Endothelial cell (in vitro differentiated cells): ENCODE results near the gene FAM131C. TPM values are rescaled to one million over a fixed set of nuclear protein-coding genes. Genes with fewer than 3 reads are reported as not detected.
"Not testable (repeated sequence)": the region's sequence is repeated elsewhere in the genome, so short reads cannot be mapped to it uniquely, and the experiment has no call there.

Experiments
- DNase-seq: peaks from one replicate; pipeline ENCODE4 v3.0.0; 2021; ENCODE audit warnings: low spot score
- H3K27ac Mint-ChIP-seq: one replicate; pipeline ENCODE4 v1.8.0; 2021; ENCODE audit warnings: mixed read lengths, inconsistent platforms; ENCODE audit not compliant: unreplicated experiment
- H3K27me3 Mint-ChIP-seq: one replicate; pipeline ENCODE4 v1.8.0; 2021; ENCODE audit warnings: mild to moderate bottlenecking, moderate library complexity, mixed read lengths, inconsistent platforms; ENCODE audit not compliant: unreplicated experiment
- H3K36me3 Mint-ChIP-seq: one replicate; pipeline ENCODE4 v1.8.0; 2021; ENCODE audit warnings: mild to moderate bottlenecking, low read depth, mixed read lengths, inconsistent platforms; ENCODE audit not compliant: unreplicated experiment
- H3K4me1 Mint-ChIP-seq: one replicate; pipeline ENCODE4 v1.8.0; 2021; ENCODE audit warnings: mild to moderate bottlenecking, mixed read lengths, inconsistent platforms; ENCODE audit not compliant: unreplicated experiment
- H3K4me3 Mint-ChIP-seq: one replicate; pipeline ENCODE4 v1.8.0; 2021; ENCODE audit warnings: mild to moderate bottlenecking, mixed read lengths, inconsistent platforms; ENCODE audit not compliant: unreplicated experiment
- H3K9me3 Mint-ChIP-seq: one replicate; pipeline ENCODE4 v1.8.0; 2021; ENCODE audit warnings: mixed read lengths, inconsistent platforms; ENCODE audit not compliant: unreplicated experiment
- total RNA-seq: library from RNA; stranded (reverse); fragmentation: NEBNext Ultra II Directional; extraction: Animal tissue kit (Norgen Biotek cat#: 25700); gene quantifications from one replicate; pipeline ENCODE4 v1.2.1, GENCODE V29; 2021; ENCODE audit not compliant: unreplicated experiment
- TF ChIP-seq, protein P1 (sequence below): fragments of 200-600 bp; sonication (generic); IDR thresholded peaks from one replicate; pipeline ENCODE4 v1.5.0; 2021; ENCODE audit warnings: antibody characterized with exemption; ENCODE audit not compliant: unreplicated experiment

FAM131C gene
- total RNA-seq, 1 donor from 2014 or later = 0.56 TPM

DNA sequence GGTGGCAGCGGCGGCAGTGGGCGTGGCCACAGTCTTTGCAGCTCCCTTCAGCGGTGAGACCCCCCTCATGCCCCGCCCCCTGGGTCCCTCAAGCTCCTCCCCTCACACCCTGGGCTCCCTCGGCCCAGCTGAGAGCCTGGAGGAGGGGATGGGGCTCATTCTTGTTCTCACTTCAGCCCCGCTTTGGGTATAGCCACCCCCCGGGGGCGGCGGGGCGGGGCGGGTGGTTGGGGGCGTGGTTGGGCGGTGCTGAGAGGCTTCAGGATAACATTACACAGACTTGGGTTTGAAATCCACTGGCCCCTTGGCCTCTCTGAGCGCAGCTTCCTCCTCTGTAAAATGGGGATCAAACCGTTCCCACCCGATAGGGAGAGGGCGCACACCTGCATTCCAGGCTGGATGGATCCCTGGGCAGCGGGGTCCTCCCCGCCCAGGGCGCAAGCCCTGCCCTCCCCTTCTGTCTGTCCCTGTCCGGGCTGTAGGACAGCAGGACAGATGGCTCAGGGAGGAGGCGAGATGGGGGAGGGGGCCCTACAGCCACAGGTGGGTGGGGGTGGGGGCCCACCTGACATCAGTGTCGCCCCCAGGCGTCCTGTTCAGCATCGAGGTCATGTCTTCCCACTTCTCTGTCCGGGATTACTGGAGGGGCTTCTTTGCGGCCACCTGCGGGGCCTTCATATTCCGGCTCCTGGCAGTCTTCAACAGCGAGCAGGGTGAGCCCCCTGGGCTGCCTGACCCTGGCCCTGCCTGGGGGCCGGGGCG is 46.5 kb downstream of the FAM131C start:
- H3K27ac Mint-ChIP-seq = no peak overlapping the region
- no peaks in the 10 kb centered on the region for H3K36me3 Mint-ChIP-seq
- H3K4me1 Mint-ChIP-seq = no peaks in the 10 kb centered on the region
- DNase-seq = peak; percentile 55
- TF ChIP-seq, protein P1, sequence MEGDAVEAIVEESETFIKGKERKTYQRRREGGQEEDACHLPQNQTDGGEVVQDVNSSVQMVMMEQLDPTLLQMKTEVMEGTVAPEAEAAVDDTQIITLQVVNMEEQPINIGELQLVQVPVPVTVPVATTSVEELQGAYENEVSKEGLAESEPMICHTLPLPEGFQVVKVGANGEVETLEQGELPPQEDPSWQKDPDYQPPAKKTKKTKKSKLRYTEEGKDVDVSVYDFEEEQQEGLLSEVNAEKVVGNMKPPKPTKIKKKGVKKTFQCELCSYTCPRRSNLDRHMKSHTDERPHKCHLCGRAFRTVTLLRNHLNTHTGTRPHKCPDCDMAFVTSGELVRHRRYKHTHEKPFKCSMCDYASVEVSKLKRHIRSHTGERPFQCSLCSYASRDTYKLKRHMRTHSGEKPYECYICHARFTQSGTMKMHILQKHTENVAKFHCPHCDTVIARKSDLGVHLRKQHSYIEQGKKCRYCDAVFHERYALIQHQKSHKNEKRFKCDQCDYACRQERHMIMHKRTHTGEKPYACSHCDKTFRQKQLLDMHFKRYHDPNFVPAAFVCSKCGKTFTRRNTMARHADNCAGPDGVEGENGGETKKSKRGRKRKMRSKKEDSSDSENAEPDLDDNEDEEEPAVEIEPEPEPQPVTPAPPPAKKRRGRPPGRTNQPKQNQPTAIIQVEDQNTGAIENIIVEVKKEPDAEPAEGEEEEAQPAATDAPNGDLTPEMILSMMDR = no peak
- peaks cover 14% of the 10 kb centered on the region for H3K27me3 Mint-ChIP-seq
- H3K9me3 Mint-ChIP-seq = no peaks in the 10 kb centered on the region
- H3K4me3 Mint-ChIP-seq = no peak overlapping the region

DNA sequence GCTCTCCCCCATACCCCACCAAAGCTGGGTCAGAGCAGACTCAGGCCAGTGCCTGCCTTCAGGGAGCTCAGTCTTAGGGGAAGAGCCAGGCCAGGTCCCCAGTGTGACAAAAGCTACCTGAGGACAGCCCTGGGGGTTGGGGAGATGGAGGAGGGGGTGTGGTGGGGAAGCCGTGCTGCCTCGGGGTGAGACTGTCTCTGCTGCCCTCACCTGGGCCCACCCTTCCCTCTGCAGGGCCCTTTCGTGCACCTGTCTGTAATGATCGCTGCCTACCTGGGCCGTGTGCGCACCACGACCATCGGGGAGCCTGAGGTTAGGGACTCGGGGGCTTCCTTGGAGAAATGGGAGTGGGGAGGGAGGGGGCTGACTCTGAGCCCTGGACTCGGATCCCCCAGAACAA is 47.1 kb downstream of the FAM131C start:
- H3K4me3 Mint-ChIP-seq, H3K36me3 Mint-ChIP-seq, DNase-seq, H3K4me1 Mint-ChIP-seq, H3K27ac Mint-ChIP-seq, H3K9me3 Mint-ChIP-seq: not testable (repeated sequence)
- peaks cover 14% of the 10 kb centered on the region for H3K27me3 Mint-ChIP-seq

DNA sequence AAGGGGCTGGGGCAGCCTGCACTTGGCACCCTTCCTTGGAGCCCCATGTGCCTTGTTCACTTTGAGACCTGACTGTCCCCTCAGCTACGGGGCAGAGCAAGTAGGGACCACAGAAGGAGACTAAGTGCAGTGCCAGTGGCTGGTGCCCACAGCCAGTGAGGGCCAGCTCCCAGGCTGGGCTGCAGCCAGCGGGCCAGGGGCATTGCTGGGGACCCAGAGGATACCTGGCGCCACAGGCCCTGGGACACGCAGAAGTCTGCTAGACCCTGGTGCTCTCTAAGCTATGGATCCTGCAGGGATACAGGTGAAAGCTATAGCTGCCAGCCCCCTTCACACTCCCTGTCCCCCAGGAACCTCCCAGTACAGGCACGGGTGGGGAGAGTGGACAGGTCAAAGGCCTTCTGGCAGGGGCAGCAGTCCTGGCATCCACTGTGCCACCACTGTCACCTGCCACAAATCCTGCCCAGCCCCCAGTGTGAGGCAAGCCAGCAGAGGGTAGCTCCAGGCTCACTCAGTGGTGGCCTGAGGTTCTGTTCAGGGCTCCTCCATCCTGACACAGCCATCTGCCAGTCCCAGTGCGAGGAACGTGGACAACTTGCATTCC is 50.3 kb downstream of the FAM131C start:
- no peak for DNase-seq
- Mint-ChIP-seq H3K27ac (no peak overlapping the region), H3K9me3 (no peaks in the 10 kb centered on the region), H3K4me1 (no peaks in the 10 kb centered on the region), H3K27me3 (peaks cover 16% of the 10 kb centered on the region), H3K36me3 (no peaks in the 10 kb centered on the region), H3K4me3 (no peak overlapping the region)
- TF ChIP-seq, protein P1 = no peak

DNA sequence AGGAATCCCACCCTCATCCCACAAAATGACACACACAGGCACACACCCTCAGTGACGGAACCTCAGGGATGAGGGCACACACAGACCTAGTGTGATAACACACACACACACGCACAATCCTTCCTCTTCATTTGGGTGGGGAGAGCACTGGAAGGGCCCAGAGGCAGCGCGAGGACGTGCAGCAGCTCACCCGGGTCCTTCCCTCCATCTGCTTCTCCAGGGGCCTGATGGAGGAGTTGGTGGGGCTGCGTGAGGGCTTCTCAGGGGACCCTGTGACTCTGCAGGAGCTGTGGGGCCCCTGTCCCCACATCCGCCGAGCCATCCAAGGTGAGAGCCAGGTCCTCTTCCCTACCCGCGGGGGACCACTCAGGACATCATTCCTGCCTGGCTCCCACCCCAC is 51.1 kb downstream of the FAM131C start:
- Mint-ChIP-seq H3K4me1 (no peaks in the 10 kb centered on the region), H3K27me3 (peaks cover 16% of the 10 kb centered on the region), H3K4me3 (no peak overlapping the region), H3K36me3 (no peaks in the 10 kb centered on the region), H3K9me3 (no peaks in the 10 kb centered on the region), H3K27ac (no peak overlapping the region)
- TF ChIP-seq, protein P1 = no peak
- no peak for DNase-seq

DNA sequence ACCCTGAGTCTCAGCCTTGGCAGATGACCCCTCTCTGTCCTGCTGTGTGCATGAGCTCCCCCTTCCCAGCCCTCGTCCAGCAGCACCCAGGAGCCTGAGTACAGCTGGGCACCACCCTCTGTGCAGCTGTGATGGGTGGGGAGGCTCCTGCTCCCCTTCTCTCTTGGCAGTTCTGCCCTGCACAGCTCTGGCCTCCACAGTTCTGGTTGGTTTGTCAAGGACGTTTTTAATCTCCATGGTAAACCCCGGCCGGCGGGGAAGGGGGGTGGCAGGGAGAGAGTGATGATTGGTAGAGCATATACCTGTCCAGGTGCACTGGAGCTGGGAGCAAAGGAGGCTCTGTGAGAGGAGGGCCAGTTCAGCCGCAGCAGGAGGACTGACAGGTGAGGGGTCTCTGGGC is 51.8 kb downstream of the FAM131C start, which contains the start of gene CLCNKA:
CLCNKA (plus strand) TSS at position 356 of the 400 bp plus-strand sequence. CDS start 584 bp downstream, outside the sequence.
- DNase-seq = no peak
- no peaks in the 10 kb centered on the region for H3K4me1 Mint-ChIP-seq
- no peaks in the 10 kb centered on the region for H3K36me3 Mint-ChIP-seq
- no peak within 1 kb of the TSS for H3K4me3 Mint-ChIP-seq
- TF ChIP-seq, protein P1 = no peak
- no peaks in the 10 kb centered on the region for H3K9me3 Mint-ChIP-seq
- no peak within 1 kb of the TSS for H3K27ac Mint-ChIP-seq
- peaks cover 16% of the 10 kb centered on the region for H3K27me3 Mint-ChIP-seq

DNA sequence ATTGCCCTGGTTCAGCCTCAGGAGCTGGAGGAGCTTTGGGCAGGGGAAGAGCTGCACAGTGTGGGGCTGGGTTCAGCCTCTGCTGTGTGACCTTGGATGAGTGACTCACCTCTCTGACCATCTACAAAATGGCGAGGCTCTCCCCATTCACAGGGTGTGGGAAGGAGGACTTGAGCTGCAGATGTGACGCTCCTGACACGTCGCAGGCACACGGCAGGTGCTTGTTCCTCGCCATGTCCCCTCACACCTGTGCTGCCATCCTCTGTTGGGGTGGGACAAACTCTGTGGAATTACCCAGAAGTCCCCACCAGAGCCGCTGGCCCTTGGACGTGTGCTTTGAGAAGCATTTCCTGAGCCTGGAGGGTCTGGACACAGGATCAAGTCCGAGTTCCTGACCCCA is 52.6 kb downstream of the FAM131C start:
- H3K27ac Mint-ChIP-seq, H3K4me3 Mint-ChIP-seq, H3K36me3 Mint-ChIP-seq, DNase-seq, H3K4me1 Mint-ChIP-seq, H3K9me3 Mint-ChIP-seq: not testable (repeated sequence)
- H3K27me3 Mint-ChIP-seq = peaks cover 16% of the 10 kb centered on the region
